GM18507 (cell line): ENCODE results near the gene SLX1A.
"Not testable (repeated sequence)": the region's sequence is repeated elsewhere in the genome, so short reads cannot be mapped to it uniquely, and the experiment has no call there.

Experiments used
- DNase-seq: peaks from one replicate; pipeline ENCODE4 v3.0.0; 2011; ENCODE audit warnings: low read depth; ENCODE audit not compliant: insufficient read length; ENCODE audit errors: extremely low spot score
- FAIRE-seq: peaks from 2 replicates; lab custom pipeline; 2011; peaks lifted over from hg19 to GRCh38; lab: Jason Lieb, UNC

Gene SLX1A

DNA sequence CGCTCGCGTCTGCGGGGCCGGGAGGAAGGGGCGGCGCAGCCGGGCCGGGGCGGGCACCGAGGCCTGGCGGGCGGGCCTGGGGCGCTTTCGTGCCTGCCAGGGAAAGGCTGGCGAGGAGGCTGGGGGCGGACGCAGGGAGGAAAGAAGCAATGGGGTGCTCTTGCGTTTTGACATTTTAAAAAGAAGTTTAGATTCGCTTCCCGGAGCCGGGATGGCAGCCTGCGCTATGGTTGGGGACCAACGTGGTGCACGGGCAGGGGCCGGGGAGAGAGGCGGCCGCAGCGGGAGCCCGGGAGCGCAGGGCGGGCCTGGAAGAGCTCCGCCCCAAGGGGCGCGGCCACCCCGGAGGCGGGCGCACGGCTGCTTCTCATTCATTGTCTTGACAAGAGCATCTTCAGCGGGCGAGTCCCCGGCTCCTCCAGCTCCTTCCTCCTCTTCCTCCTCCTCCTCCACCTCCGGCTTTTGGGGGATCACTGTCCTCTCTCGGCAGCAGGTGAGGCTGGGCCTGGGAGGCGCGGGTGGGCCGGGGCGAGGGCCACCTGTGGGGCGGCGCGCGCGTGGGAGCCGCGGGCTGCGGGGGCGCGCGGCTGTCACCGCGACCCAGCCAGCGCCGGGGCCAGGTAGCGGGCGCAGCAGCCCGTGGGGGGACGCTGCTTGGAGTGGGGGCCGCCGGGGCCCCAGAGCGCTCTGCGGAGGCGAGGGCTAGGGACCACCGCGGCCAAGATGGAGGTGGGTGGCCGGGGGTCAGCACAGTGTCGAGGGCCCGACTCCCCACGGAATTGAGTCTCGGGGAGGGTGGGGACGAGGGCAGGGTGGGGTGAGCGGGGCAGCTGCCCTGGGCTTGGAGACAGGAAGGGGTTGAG lies 10.2 kb upstream of the SLX1A start, which contains the start of gene CORO1A:
CORO1A (plus strand) TSS at position 370 of the 863 bp plus-strand sequence. CDS start 1,608 bp downstream, outside the sequence.
- FAIRE-seq, result peak; percentile 67
- peak; percentile 63 for DNase-seq

DNA sequence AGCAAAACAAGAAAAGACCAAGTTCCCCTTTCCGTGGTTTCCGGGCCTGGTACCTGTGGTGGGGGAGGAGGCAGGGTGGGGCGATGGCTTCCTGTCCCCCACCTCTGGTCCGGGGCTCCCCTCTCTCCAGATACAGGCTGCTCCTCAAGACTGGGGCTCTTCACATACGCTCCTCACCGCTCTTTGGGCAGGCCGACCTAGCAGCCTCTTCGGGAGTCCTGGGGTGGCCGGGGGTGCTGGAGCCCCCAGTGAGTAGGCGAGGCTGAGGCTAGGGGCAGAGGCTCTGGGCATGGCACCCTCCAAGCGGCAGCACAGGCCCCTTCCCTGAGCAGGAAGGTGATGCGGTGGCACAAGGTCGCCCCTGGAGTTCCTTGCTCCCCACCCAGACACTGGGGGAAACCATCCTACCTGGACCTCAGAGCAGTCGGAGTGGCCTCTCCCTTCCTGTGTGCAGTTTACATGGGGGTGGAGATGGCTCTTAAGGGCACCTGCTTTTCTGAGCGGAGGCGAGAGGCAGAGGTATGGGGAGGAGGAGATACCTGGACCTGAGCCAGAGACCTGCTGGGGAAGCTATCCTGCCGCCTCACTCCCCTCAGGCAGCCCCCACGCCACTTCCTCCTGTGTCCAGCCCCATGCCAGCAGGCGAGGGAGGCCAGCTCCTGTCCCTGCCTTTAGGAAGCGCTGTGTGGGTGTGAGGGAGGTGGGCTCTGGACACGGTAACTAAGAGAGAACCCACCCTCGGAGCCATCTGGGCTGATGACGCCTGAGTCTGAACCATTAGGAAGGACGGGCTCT lies 9.4 kb upstream of the SLX1A start:
- peak; percentile 60 for DNase-seq
- FAIRE-seq, result peak; percentile 96

DNA sequence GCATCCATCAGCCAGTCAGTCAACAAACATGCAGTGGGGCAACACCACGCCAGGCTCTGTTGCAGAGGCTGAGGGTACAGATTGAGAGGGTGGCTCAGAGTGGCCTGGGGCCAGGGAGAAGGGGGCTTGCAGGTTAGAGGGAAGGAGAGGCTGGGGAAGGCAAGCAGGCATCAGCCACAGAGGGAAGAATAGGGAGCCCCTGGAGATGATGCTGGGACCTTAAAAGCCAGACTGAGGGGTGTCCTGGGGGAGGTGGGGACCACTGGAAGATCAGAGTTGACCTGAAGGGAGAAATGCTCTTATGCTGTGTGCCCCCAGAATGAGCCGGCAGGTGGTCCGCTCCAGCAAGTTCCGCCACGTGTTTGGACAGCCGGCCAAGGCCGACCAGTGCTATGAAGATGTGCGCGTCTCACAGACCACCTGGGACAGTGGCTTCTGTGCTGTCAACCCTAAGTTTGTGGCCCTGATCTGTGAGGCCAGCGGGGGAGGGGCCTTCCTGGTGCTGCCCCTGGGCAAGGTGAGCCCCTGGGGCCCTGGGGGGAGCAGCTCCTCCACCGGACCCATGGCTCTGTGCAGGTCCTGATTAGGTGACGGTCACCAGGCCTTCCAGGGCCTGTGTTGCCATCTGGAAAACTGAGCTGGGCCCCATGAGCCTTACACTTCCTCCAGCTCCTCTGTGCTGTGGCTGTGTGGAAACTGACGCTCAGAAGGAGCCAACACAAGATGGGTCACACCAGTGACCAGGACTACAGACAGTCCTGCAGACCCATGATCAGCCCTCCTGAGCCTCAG lies 8.6 kb upstream of the SLX1A start:
- DNase-seq (no peak), FAIRE-seq (no peak)

DNA sequence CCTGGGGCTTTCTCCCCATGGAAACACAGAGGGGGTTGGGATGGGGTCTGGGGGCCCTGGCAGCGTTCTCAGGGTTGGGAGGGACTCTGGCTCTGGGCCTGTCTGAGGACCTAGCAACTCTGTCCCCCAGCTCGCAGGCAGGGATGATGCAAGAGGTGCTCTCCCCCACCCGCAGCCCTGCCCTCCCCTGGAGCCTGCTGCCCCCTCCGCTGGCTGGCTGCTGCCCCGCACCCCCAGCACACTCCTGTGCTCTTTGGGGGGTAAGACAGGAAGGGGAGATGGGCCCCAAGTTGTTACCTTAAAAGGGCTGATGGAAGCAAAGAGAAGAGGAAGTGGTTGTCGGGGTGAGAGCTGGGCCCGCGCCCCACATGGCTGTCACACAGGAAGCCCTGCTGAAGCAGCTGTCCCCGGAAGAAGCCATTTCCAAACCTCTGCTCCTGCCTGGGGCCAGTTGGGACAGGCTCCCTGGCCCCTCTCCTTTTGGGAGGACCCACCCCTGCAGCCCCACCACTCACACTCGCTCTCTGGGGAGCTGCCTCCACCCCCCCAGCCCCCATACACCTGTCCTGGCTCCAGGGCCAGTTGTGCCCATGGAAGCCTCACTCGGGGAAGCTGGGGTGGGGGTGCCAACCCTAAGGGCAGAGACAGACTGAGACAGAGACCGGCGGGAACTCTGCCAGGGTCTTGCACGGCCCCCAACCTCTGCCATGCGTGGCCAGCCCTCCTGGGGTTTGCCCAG lies 7.8 kb upstream of the SLX1A start:
- FAIRE-seq, result peak; percentile 96
- DNase-seq, result peak; percentile 69

DNA sequence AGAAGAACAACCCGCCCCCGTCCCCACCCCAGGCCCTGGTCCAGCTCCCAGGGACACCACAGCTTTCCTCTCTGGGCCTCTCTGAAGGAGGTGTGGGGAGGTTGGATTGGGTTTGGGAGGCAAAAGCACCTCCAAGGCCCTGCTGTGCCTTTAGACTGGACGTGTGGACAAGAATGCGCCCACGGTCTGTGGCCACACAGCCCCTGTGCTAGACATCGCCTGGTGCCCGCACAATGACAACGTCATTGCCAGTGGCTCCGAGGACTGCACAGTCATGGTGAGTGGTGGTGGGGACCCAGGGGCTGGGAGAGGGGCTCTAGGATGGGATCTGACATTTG lies 7.3 kb upstream of the SLX1A start:
- DNase-seq, result no peak

DNA sequence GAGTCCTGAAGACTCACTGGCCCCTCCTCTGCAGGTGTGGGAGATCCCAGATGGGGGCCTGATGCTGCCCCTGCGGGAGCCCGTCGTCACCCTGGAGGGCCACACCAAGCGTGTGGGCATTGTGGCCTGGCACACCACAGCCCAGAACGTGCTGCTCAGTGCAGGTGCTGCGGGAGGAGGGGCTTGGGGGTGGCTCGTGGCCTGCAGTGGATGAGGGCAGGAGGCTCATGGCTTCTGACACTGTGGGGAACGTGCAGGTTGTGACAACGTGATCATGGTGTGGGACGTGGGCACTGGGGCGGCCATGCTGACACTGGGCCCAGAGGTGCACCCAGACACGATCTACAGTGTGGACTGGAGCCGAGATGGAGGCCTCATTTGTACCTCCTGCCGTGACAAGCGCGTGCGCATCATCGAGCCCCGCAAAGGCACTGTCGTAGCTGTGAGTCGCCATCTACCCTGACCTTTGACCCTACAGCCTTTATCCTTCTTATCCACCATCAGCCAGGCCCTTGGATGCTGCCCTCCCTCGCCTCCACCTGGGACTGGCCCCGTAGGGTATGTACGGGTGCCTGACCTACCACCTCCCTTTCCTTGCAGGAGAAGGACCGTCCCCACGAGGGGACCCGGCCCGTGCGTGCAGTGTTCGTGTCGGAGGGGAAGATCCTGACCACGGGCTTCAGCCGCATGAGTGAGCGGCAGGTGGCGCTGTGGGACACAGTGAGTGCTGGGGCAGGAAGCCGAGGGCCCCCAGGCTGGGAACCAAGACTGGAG lies 6.7 kb upstream of the SLX1A start:
- DNase-seq, result no peak
- peak; percentile 56 for FAIRE-seq

More for the DNA sequence above, 7.3 kb upstream of the SLX1A start:
- no peak for FAIRE-seq

DNA sequence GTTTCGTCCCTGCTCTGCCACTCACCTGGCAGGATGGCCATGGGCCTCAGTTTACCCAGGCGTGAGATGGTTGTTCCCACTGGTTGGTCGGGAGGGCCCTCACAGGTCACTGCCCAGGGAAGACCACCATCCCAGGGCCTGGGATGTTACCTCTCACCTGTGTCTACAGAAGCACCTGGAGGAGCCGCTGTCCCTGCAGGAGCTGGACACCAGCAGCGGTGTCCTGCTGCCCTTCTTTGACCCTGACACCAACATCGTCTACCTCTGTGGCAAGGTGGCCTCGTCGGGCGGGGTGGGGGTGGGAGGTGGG lies 6.2 kb upstream of the SLX1A start:
- FAIRE-seq (no peak), DNase-seq (no peak)

DNA sequence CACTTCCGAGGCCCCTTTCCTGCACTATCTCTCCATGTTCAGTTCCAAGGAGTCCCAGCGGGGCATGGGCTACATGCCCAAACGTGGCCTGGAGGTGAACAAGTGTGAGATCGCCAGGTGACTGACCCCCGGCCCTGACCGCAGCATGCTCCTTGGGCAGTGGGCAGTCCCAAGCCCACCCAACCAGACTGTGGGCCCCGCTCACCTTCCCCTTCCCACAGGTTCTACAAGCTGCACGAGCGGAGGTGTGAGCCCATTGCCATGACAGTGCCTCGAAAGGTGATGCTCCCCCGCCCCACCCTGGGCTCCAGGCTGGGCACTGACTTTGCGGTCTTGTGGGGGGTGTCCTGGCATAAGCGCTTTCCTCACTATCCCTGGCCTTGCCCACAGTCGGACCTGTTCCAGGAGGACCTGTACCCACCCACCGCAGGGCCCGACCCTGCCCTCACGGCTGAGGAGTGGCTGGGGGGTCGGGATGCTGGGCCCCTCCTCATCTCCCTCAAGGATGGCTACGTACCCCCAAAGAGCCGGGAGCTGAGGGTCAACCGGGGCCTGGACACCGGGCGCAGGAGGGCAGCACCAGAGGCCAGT lies 5.6 kb upstream of the SLX1A start:
- no peak for FAIRE-seq
- DNase-seq, result no peak

DNA sequence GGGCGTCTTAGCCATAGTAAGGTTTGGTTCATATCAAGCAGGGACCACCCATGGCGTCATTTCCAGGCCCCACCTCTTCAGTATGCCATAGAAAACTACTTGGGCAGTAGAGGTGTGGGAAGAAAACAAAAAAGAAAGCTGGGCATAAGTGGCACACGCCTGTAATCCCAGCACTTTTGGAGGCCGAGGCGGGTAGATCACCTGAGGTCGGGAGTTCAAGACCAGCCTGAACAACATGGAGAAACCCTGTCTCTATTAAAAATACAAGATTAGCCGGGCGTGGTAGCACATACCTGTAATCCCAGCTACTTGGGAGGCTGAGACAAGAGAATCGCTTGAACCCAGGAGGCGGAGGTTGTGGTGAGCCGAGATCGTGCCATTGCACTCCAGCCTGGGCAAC lies 2.5 kb upstream of the SLX1A start:
- DNase-seq, FAIRE-seq: not testable (repeated sequence)

DNA sequence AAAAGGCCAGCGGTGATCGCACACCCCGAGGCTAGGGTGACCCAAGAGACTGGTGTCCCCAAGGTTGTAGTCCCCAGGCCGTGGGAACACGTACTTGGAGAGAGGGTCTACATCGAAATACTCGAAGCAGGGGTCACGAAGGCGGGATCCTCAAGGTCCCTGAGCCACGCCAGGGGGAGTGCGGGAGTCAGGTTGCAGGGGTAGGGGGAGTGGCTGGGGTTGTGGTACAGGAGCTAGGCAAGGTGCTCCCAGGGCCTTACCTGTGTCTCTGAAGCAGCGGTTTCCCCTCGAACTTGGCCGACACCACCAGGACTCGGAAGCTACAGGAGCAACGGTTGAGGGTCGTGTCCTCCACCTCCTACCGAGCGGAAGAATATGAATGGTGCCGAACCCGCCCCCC lies 577 bp upstream of the SLX1A start:
- not testable (repeated sequence) for FAIRE-seq

DNA sequence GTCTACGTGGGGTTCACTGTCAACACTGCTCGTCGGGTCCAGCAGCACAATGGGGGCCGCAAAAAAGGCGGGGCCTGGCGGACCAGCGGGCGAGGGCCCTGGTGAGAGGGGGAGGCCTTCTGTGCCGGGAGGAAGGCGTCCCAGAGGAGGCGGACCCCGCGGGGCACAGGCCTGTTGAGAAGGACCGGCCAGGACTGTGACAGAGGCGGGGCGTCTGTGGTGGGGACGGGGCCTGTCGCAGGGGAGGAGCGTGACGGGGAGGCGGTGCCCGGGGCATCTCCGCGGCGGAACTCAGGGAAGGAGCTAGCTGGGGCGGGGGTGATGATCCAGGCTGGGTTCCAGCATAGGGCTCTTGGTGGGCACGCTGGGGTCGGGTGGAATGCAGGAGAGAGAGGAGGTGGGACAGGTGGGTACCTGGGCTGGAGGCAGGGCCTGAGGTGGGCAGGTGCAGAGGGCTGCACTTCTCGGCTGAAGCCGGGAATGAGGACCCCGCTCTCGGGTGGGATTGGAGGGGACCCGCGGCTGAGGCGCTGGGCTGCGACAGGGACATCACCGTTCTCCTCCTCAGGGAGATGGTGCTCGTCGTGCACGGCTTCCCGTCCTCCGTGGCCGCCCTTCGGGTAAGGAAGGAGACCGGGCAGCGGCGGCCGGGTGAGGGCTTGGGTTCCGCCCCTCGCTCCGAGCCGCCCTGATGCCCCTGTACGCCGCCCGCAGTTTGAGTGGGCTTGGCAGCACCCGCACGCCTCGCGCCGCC lies 674 bp downstream of the SLX1A start:
- peak; percentile 83 for FAIRE-seq
- DNase-seq, result not testable (repeated sequence)

More for the DNA sequence above, 577 bp upstream of the SLX1A start:
- DNase-seq, result not testable (repeated sequence)

DNA sequence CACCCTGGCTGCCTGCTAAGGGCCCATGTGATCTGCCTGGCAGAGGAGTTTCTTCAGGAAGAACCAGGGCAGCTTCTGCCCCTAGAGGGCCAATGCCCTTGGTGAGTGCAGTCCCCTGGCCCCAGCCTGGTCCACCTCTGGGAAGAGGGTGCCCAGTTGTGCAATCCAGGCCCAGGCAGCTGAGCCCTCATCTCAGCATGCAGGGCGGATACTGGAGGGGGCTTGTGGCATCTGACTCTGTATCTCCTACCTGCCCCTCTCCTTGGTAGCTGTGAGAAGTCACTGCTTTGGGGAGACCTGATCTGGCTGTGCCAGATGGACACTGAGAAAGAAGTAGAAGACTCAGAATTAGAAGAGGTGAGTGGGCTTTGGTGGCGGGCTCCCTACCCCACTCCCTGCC lies 3.3 kb downstream of the SLX1A start:
- not testable (repeated sequence) for DNase-seq, FAIRE-seq

DNA sequence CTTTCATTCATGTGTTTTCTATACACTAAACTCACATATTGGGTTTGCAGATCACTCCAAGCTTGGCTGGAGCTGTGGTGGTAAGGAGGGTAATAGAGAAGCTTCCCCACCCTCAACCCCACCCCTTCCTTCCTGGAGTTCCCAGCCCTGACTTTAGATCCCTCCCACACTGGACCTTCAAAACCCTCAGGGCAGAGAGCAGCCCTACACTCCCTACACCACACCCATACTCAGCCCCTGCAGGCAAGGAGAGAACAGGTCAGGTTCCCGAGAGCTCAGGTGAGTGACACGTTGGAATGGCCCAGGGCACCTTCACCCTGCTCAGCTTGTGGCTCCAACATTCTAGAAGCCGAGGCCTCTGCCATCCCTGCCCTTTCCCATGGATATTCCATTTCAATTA lies 5.4 kb downstream of the SLX1A start, which contains the start of gene SULT1A3:
SULT1A3 (plus strand) TSS at position 207 of the 400 bp plus-strand sequence. CDS start 1,474 bp downstream, outside the sequence.
- not testable (repeated sequence) for FAIRE-seq

DNA sequence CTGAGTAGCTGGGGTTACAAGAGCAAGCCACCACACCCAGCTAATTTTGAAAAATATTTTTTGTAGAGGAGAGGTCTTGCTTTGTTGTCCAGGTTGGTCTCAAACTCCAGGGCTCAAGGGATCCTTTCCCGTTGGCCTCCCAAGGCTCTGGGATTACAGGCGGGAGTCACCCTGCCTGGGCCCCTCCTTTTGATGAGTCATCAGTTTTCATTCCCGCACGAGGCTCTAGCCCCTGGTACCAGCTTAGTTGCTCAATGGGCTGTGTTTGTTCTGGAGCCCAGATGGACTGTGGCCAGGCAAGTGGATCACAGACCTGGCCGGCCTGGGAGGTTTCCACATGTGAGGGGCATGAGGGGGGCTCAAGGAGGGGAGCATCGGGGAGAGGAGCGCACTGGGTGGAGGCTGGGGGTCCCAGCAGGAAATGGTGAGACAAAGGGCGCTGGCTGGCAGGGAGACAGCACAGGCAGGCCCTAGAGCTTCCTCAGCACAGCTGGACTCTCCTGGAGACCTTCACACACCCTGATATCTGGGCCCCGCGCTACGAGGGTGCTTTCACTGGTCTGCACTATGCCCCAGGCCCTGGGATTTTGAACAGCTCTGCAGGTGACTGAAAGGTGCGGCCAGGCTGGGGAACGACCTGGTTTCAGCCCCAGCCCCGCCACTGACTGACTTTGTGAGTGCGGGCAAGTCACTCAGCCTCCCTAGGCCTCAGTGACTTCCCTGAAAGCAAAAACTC lies 6.1 kb downstream of the SLX1A start:
- FAIRE-seq, DNase-seq: not testable (repeated sequence)

More for the DNA sequence above, 5.4 kb downstream of the SLX1A start, which contains the start of gene SULT1A3:
- DNase-seq, result not testable (repeated sequence)

DNA sequence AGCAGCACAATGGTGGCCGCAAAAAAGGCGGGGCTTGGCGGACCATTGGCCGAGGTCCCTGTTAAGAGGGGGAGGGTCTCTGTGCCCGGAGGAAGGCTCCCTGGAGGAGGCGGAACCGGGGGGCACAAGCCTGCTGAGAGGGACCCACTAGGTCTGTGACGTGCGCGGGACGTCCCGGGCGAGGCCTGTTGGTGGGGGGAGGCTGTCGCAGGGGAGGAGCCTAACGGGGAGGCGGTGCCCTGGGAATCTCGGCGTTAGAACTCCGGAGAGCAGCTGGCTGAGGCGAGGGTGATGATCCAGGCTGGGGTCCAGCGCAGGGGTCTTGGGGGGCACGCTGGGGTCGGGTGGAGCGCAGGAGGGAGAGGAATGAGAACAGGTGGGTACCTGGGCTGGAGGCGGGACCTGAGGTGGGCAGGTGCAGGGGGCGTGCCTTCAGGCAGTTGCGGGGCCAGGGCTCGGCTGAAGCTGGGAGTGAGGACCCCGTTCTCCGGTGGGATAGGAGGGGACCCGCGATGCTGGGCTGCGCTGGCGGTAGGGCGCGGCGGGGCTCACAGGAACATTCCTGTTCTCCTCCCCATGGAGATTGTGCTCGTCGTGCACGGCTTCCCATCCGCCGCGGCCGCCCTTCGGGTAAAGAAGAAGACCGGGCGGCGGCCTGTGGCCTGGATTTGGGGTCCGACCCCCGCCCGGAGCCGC lies 12.0 kb downstream of the SLX1A start:
- FAIRE-seq, result not testable (repeated sequence)

DNA sequence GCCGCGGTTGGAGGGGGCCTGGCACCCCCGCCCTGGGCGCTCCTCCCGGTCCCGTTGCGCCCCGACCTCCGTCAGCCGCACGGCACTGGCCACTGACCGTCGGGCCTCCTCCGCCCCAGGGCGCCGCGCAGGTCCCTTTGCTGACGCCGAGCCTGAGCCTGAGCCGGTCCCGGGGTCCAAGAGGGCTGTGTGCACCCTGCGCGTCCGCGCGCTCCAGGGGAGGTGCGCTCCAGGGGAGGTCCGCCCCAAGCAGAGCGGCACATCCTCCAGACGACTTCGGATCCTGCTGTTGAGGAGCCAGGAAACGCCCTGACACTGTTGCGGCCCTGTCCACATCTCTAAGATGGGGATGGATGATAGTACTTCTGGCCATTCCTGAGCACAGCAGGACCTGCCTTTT lies 12.6 kb downstream of the SLX1A start:
- not testable (repeated sequence) for FAIRE-seq

More for the DNA sequence above, 12.0 kb downstream of the SLX1A start:
- not testable (repeated sequence) for DNase-seq

More for the DNA sequence above, 12.6 kb downstream of the SLX1A start:
- DNase-seq, result not testable (repeated sequence)
